ENCODE results near the gene SDCBP2.

GRCh38 chr20:1367479-1367878, 38.5 kb upstream of the SDCBP2 start:
- TF ChIP-seq SIN3A (IDR thresholded peaks at IDR 0.05; ENCODE audit: borderline replicate concordance, insufficient read depth, low read length): no peak
- no peak for TF ChIP-seq REST (IDR thresholded peaks at IDR 0.05; ENCODE audit: insufficient read depth in 1 of 2, low read depth in 2 of 2, low read length in 2 of 2)
